SK-N-SH (cell line): ENCODE data around the gene JPH2. TPM values are rescaled to one million over a fixed set of nuclear protein-coding genes. Genes with fewer than 3 reads are reported as not detected.

Experiments
- CTCF ChIA-PET: fragments of 300-600, 350-600 bp; formaldehyde crosslinking; extraction: SDS; loops from one replicate; lab custom pipeline; 2021; lab: Yijun Ruan, JAX
- POLR2A ChIA-PET: fragments of 350-600 bp; sonication (Branson Sonifier 250); formaldehyde crosslinking; extraction: SDS; loops from one replicate; lab custom pipeline; 2020; ENCODE audit warnings: antibody characterized with exemption, inconsistent platforms; lab: Yijun Ruan, JAX
- DNase-seq: peaks from one replicate; pipeline ENCODE4 v3.0.0; 2012
- H2AFZ ChIP-seq: fragments of 200-600 bp; sonication (generic); 2 replicates; pipeline ENCODE4 v1.8.1; 2016; ENCODE audit warnings: antibody characterized with exemption, mild to moderate bottlenecking, low read depth
- H3F3A ChIP-seq: fragments of 200-600 bp; sonication (generic); replicated peaks from 2 replicates; pipeline ENCODE3; 2016; ENCODE audit warnings: antibody characterized with exemption, mild to moderate bottlenecking; ENCODE audit not compliant: insufficient read depth
- H3K27ac ChIP-seq, 2 experiments: fragments of 200-500 bp in 1 of 2; fragments of 200-600 bp in 1 of 2; sonication (Bioruptor generic) in 1 of 2; sonication (generic), shearing (Covaris generic) in 1 of 2; 2 replicates each; pipeline versions ENCODE4 v1.5.1 to v1.6.1; 2014 to 2016; ENCODE audit warnings: low read depth in 2 of 2, inconsistent platforms in 1 of 2, low read length in 1 of 2, mild to moderate bottlenecking in 1 of 2, mixed read lengths in 1 of 2
- H3K27me3 ChIP-seq: fragments of 200-600 bp; sonication (generic), shearing (Covaris generic); 2 replicates; pipeline ENCODE4 v1.6.1; 2016; ENCODE audit warnings: mixed run types; ENCODE audit not compliant: insufficient read depth
- H3K36me3 ChIP-seq, 2 experiments: fragments of 200-500 bp in 1 of 2; fragments of 200-600 bp in 1 of 2; sonication (Bioruptor generic) in 1 of 2; sonication (generic) in 1 of 2; replicated peaks in 1 of 2; 2 replicates each; pipeline versions ENCODE3 to v1.5.1; 2014 to 2016; ENCODE audit warnings: low read length in 1 of 2, mild to moderate bottlenecking in 1 of 2; ENCODE audit not compliant: insufficient read depth in 2 of 2, control insufficient read depth in 1 of 2
- H3K4me1 ChIP-seq, 2 experiments: fragments of 200-500 bp in 1 of 2; fragments of 200-600 bp in 1 of 2; sonication (Bioruptor generic) in 1 of 2; sonication (generic), shearing (Covaris generic) in 1 of 2; 2 replicates each; pipeline versions ENCODE4 v1.5.1 to v1.6.1; 2014 to 2016; ENCODE audit warnings: low read depth in 1 of 2, low read length in 1 of 2, mixed run types in 1 of 2; ENCODE audit not compliant: insufficient read depth in 2 of 2, control insufficient read depth in 1 of 2
- H3K4me2 ChIP-seq: fragments of 200-600 bp; sonication (generic), shearing (Covaris generic); 2 replicates; pipeline ENCODE4 v1.6.1; 2017; ENCODE audit warnings: mixed run types
- H3K4me3 ChIP-seq, 2 experiments: fragments of 200-500 bp in 1 of 2; fragments of 200-600 bp in 1 of 2; sonication (Bioruptor generic) in 1 of 2; sonication (generic), shearing (Covaris generic) in 1 of 2; 2 replicates each; pipeline versions ENCODE4 v1.5.1 to v1.8.1; 2014 to 2016; ENCODE audit warnings: low read depth in 2 of 2, inconsistent platforms in 1 of 2, low read length in 1 of 2, mild to moderate bottlenecking in 1 of 2, mixed read lengths in 1 of 2, moderate library complexity in 1 of 2
- H3K79me2 ChIP-seq: fragments of 200-600 bp; sonication (generic); 2 replicates; pipeline ENCODE4 v1.8.1; 2017; ENCODE audit warnings: mild to moderate bottlenecking; ENCODE audit not compliant: insufficient read depth
- H3K9ac ChIP-seq: fragments of 200-600 bp; sonication (generic); 2 replicates; pipeline ENCODE4 v1.6.1; 2017; ENCODE audit warnings: mixed run types
- H3K9me2 ChIP-seq: fragments of 200-600 bp; sonication (generic); 2 replicates; pipeline ENCODE4 v1.6.1; 2017; ENCODE audit warnings: mixed run types
- H3K9me3 ChIP-seq: fragments of 200-600 bp; sonication (generic); 2 replicates; pipeline ENCODE4 v1.6.1; 2017; ENCODE audit warnings: mixed run types, mild to moderate bottlenecking, moderate library complexity
- H4K20me1 ChIP-seq: fragments of 200-600 bp; sonication (generic); 2 replicates; pipeline ENCODE4 v1.6.1; 2017; ENCODE audit warnings: mild to moderate bottlenecking, mixed run types; ENCODE audit not compliant: insufficient read depth
- CHD2 ChIP-seq: fragments of 150-350 bp; IDR thresholded peaks from 2 replicates; pipeline ENCODE4 v1.6.1; 2018; ENCODE audit warnings: low read length; ENCODE audit not compliant: partially characterized antibody
- FOXJ3 ChIP-seq: sonication (generic); formaldehyde crosslinking; IDR thresholded peaks from 2 replicates; pipeline ENCODE4 v1.5.1; 2020; ENCODE audit warnings: mild to moderate bottlenecking, missing genetic modification reagents
- GATA2 ChIP-seq: sonication (generic); formaldehyde crosslinking; IDR thresholded peaks from 2 replicates; pipeline ENCODE4 v1.5.0; 2020; ENCODE audit warnings: mild to moderate bottlenecking, missing genetic modification reagents
- MEF2A ChIP-seq: IDR thresholded peaks from 2 replicates; pipeline ENCODE4 v1.4.0; 2012; ENCODE audit warnings: low read depth, borderline replicate concordance
- NFIC ChIP-seq: IDR thresholded peaks from 2 replicates; pipeline ENCODE4 v1.4.0; 2012; ENCODE audit warnings: borderline replicate concordance
- RAD21 ChIP-seq: IDR thresholded peaks from 2 replicates; pipeline ENCODE4 v1.6.1; 2012; ENCODE audit warnings: mild to moderate bottlenecking, low read length
- RCOR1 ChIP-seq: fragments of 150-350 bp; IDR thresholded peaks from 2 replicates; pipeline ENCODE4 v1.6.1; 2017; ENCODE audit warnings: antibody characterized with exemption, low read length
- RFX5 ChIP-seq: IDR thresholded peaks from 2 replicates; pipeline ENCODE4 v1.6.1; 2012; ENCODE audit warnings: mild to moderate bottlenecking, improper control_type of control experiment, low read length
- RXRA ChIP-seq: IDR thresholded peaks from 2 replicates; pipeline ENCODE4 v1.4.0; 2012; ENCODE audit warnings: low read depth, mild to moderate bottlenecking, borderline replicate concordance
- SIN3A ChIP-seq: IDR thresholded peaks from 2 replicates; pipeline ENCODE4 v1.6.1; 2012; ENCODE audit warnings: low read depth, mild to moderate bottlenecking, low read length, moderate library complexity, borderline replicate concordance
- TCF12 ChIP-seq: IDR thresholded peaks from 2 replicates; pipeline ENCODE4 v1.4.0; 2012
- TEAD4 ChIP-seq: IDR thresholded peaks from 2 replicates; pipeline ENCODE4 v1.4.0; 2012; ENCODE audit warnings: mild to moderate bottlenecking, borderline replicate concordance; ENCODE audit not compliant: insufficient read depth
- YY1 ChIP-seq: IDR thresholded peaks from 2 replicates; pipeline ENCODE4 v1.4.0; 2012; ENCODE audit warnings: low read depth, mild to moderate bottlenecking
- WGBS: methylation state at CpG from one replicate; pipeline ENCODE4 v1.1.6; 2017; ENCODE audit warnings: low lambda C conversion rate; 5-methylcytosine and 5-hydroxymethylcytosine counted together
- polyA plus RNA-seq, 3 experiments: library from polyadenylated mRNA; depleted of rRNA; stranded (reverse); fragments of >200 nt; gene quantifications; 2 replicates each; pipeline ENCODE4 v1.2.3, GENCODE V29; 2012
- TF ChIP-seq, protein P1 (sequence below): IDR thresholded peaks from 2 replicates; pipeline ENCODE4 v1.6.1; 2012; ENCODE audit warnings: mild to moderate bottlenecking, low read depth, low read length, moderate library complexity
- TF ChIP-seq, protein P2 (sequence below): fragments of 150-350 bp; IDR thresholded peaks from 2 replicates; pipeline ENCODE4 v1.6.1; 2017; ENCODE audit warnings: antibody characterized with exemption, low read length, low read depth, borderline replicate concordance
- TF ChIP-seq, protein P3 (sequence below): IDR thresholded peaks from 2 replicates; pipeline ENCODE4 v1.4.0; 2012; ENCODE audit warnings: low read depth
- TF ChIP-seq, protein P4 (sequence below): IDR thresholded peaks from 2 replicates; pipeline ENCODE4 v1.4.0; 2012; ENCODE audit warnings: low read depth, borderline replicate concordance
- TF ChIP-seq, protein P5 (sequence below): fragments of 200-600 bp; sonication (generic); IDR thresholded peaks from 2 replicates; pipeline ENCODE4 v1.6.1; 2017; ENCODE audit warnings: antibody characterized with exemption, mild to moderate bottlenecking, moderate library complexity

The JPH2 gene
- polyA plus RNA-seq, 1 of the 3 experiments (the other 2 are of a cell fraction) = 0.67 TPM

DNA sequence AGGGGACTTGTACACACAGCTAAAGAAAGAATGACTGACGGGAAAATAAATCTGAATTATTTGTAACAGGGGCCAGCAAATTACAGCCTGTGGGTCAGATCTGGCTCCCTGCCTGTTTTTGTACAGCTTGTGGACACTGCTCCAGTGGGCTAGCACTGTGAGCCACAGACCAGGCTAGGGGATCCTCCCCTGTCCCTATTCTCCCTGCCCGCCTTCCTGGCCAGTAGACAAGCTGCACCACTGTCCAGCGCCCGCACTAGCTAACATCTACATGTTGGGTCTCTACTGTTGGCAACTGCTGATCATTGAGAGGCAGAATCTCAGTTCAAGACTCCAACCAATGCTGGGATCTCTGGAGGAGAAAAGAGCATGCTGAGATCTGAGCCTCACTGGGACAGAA, 12.9 kb upstream of the JPH2 start:
- Histone ChIP-seq H3K9me3 (no peaks in the 10 kb centered on the region), H3K4me3 (no peak overlapping the region), H4K20me1 (peaks cover 23% of the 10 kb centered on the region), H3F3A (peaks cover 36% of the 10 kb centered on the region), H3K36me3 (peaks cover 76 to 80% of the 10 kb centered on the region in 2 experiments), H2AFZ (no peak overlapping the region), H3K27me3 (no peaks in the 10 kb centered on the region), H3K79me2 (peaks cover 57% of the 10 kb centered on the region), H3K27ac (no peak overlapping the region), H3K9me2 (no peaks in the 10 kb centered on the region), H3K4me1 (peaks cover 0 to 18% of the 10 kb centered on the region in 2 experiments), H3K4me2 (no peak overlapping the region), H3K9ac (no peak overlapping the region)
- no peak for DNase-seq
- POLR2A ChIA-PET = no interaction called here
- WGBS = 100% methylated on average over 1 of the region's 4 CpGs
- CTCF ChIA-PET = interaction anchor here (0.8 to 1.6 kb wide), 4 partner anchors 9 to 111 kb away, joined by 3 to 10 read pairs (median 4); partner anchors contain the start of gene FITM2
- TF ChIP-seq, protein P1, sequence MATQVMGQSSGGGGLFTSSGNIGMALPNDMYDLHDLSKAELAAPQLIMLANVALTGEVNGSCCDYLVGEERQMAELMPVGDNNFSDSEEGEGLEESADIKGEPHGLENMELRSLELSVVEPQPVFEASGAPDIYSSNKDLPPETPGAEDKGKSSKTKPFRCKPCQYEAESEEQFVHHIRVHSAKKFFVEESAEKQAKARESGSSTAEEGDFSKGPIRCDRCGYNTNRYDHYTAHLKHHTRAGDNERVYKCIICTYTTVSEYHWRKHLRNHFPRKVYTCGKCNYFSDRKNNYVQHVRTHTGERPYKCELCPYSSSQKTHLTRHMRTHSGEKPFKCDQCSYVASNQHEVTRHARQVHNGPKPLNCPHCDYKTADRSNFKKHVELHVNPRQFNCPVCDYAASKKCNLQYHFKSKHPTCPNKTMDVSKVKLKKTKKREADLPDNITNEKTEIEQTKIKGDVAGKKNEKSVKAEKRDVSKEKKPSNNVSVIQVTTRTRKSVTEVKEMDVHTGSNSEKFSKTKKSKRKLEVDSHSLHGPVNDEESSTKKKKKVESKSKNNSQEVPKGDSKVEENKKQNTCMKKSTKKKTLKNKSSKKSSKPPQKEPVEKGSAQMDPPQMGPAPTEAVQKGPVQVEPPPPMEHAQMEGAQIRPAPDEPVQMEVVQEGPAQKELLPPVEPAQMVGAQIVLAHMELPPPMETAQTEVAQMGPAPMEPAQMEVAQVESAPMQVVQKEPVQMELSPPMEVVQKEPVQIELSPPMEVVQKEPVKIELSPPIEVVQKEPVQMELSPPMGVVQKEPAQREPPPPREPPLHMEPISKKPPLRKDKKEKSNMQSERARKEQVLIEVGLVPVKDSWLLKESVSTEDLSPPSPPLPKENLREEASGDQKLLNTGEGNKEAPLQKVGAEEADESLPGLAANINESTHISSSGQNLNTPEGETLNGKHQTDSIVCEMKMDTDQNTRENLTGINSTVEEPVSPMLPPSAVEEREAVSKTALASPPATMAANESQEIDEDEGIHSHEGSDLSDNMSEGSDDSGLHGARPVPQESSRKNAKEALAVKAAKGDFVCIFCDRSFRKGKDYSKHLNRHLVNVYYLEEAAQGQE = no peak
- TF ChIP-seq RAD21 = no peak
- TF ChIP-seq, protein P2, sequence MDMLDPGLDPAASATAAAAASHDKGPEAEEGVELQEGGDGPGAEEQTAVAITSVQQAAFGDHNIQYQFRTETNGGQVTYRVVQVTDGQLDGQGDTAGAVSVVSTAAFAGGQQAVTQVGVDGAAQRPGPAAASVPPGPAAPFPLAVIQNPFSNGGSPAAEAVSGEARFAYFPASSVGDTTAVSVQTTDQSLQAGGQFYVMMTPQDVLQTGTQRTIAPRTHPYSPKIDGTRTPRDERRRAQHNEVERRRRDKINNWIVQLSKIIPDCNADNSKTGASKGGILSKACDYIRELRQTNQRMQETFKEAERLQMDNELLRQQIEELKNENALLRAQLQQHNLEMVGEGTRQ = no peak
- no peak for TF ChIP-seq SIN3A
- TF ChIP-seq GATA2 (CRISPR knock-in tag) = no peak
- TF ChIP-seq YY1 = no peak
- TF ChIP-seq, protein P3, sequence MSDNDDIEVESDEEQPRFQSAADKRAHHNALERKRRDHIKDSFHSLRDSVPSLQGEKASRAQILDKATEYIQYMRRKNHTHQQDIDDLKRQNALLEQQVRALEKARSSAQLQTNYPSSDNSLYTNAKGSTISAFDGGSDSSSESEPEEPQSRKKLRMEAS = no peak
- TF ChIP-seq MEF2A = no peak
- no peak for TF ChIP-seq TEAD4
- TF ChIP-seq, protein P4, sequence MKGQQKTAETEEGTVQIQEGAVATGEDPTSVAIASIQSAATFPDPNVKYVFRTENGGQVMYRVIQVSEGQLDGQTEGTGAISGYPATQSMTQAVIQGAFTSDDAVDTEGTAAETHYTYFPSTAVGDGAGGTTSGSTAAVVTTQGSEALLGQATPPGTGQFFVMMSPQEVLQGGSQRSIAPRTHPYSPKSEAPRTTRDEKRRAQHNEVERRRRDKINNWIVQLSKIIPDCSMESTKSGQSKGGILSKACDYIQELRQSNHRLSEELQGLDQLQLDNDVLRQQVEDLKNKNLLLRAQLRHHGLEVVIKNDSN = no peak
- TF ChIP-seq RXRA = no peak
- no peak for TF ChIP-seq NFIC
- no peak for TF ChIP-seq FOXJ3 (CRISPR knock-in tag)
- no peak for TF ChIP-seq RCOR1
- TF ChIP-seq CHD2 = no peak
- TF ChIP-seq TCF12 = no peak
- no peak for TF ChIP-seq RFX5
- TF ChIP-seq, protein P5, sequence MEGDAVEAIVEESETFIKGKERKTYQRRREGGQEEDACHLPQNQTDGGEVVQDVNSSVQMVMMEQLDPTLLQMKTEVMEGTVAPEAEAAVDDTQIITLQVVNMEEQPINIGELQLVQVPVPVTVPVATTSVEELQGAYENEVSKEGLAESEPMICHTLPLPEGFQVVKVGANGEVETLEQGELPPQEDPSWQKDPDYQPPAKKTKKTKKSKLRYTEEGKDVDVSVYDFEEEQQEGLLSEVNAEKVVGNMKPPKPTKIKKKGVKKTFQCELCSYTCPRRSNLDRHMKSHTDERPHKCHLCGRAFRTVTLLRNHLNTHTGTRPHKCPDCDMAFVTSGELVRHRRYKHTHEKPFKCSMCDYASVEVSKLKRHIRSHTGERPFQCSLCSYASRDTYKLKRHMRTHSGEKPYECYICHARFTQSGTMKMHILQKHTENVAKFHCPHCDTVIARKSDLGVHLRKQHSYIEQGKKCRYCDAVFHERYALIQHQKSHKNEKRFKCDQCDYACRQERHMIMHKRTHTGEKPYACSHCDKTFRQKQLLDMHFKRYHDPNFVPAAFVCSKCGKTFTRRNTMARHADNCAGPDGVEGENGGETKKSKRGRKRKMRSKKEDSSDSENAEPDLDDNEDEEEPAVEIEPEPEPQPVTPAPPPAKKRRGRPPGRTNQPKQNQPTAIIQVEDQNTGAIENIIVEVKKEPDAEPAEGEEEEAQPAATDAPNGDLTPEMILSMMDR = no peak
